ENCODE measurements around the gene CASZ1. TPM values are rescaled to one million over a fixed set of nuclear protein-coding genes. Genes with fewer than 3 reads are reported as not detected.

Gene CASZ1
- total RNA-seq, 1 donor from 2014 or later = 9.2 TPM

DNA sequence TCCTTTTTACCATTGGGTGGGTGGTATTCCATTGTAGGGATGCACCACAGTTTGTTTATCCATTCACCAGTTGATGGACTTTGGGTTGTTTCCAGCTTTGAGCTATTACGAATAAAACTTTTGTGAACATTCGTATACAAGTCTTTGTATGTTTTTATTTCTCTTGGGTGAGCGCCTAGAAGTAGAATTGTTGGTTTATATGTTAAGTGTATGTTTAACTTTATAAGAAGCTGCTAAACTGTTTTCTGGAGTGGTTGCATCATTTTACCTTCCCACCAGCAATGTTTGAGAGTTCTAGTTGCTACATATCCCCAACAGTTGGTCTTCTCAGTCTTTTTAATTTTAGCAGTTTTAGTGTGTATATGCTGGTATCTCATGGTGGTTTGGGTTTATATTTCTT, 189.2 kb downstream of the CASZ1 start:
- DNase-seq (ENCODE audit: low read depth) = no peak
- Histone ChIP-seq H3K4me3 (ENCODE audit: low read depth, low read length) (no peak overlapping the region), H3K27me3 (ENCODE audit: control insufficient read depth, insufficient read depth, low read length) (no peaks in the 10 kb centered on the region), H3K36me3 (ENCODE audit: control insufficient read depth, insufficient read depth, low read length) (no peaks in the 10 kb centered on the region)
- TF ChIP-seq CTCF (IDR thresholded peaks at IDR 0.05; ENCODE audit: insufficient read depth, low read length, severe bottlenecking) = no peak
- no peak for FAIRE-seq

DNA sequence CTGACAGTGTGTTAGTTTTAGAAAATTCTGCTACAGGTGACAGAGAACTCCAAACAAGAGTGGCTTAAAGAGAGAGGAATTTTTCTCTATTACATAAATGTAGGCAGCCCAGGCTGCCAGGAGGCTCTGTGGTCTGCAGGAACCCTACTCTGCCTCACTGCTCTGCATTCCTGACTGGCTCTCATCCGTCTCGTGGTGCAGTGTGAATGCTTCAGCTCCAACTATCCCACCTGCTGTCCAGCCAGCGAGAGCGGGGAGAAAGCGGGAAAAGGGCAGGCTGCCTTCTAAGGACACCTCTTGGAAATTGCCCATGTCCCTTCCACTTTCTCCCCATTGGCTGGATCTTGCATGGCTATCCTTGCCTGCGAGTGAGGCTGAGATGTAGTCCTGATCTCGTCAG, 190.4 kb downstream of the CASZ1 start:
- no peak overlapping the region for H3K4me3 ChIP-seq (ENCODE audit: low read depth, low read length)
- no peak for DNase-seq (ENCODE audit: low read depth)
- FAIRE-seq = no peak
- H3K27me3 ChIP-seq (ENCODE audit: control insufficient read depth, insufficient read depth, low read length) = no peaks in the 10 kb centered on the region
- TF ChIP-seq CTCF (IDR thresholded peaks at IDR 0.05; ENCODE audit: insufficient read depth, low read length, severe bottlenecking) = no peak
- H3K36me3 ChIP-seq (ENCODE audit: control insufficient read depth, insufficient read depth, low read length) = peaks cover 1% of the 10 kb centered on the region

DNA sequence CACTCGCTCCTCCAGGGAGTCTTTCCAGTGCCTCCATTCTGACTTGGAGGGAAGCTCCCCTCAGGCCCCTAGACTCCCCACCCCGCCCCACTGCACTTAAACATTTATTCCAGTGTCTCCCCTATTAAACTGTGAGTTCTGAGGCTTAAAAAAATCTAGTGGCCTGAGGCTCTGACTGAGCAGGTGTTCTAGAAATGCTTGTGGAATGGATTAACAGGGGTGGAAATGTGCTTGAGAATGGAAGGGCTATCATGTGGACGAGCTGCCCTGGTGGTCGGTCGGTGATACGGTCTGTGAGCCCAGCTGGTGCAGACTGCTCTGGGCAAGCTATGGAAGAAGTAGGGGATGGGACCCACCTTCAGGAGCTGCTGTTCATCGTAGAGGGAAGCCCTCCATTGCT, 191.5 kb downstream of the CASZ1 start:
- Histone ChIP-seq H3K27me3 (ENCODE audit: control insufficient read depth, insufficient read depth, low read length) (no peaks in the 10 kb centered on the region), H3K4me3 (ENCODE audit: low read depth, low read length) (no peak overlapping the region), H3K36me3 (ENCODE audit: control insufficient read depth, insufficient read depth, low read length) (peaks cover 1% of the 10 kb centered on the region)
- FAIRE-seq (no peak), DNase-seq (ENCODE audit: low read depth) (no peak)
- no peak for TF ChIP-seq CTCF (IDR thresholded peaks at IDR 0.05; ENCODE audit: insufficient read depth, low read length, severe bottlenecking)

DNA sequence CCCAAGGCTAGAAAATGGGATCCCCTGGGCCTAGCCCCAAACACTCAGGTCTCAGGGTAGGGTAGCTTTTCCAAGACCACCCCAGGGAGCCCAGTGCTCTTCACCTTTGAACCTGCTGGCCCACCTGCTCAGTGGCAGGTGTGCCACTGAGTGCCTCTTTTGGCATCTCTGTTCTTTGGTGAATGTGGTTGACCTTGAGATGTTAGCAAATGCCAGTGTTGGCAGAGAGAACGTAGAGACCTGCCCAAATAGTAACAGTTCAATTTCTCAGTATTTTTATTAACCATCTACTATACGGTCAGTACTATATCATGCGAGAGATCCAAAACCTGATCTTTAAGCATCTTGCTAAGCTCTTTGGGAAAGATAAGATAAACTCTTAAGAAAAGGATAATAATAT, 193.5 kb downstream of the CASZ1 start:
- H3K36me3 ChIP-seq (ENCODE audit: control insufficient read depth, insufficient read depth, low read length) = peaks cover 1% of the 10 kb centered on the region
- DNase-seq (ENCODE audit: low read depth) = no peak
- no peak for FAIRE-seq
- TF ChIP-seq CTCF (IDR thresholded peaks at IDR 0.05; ENCODE audit: insufficient read depth, low read length, severe bottlenecking) = no peak
- no peaks in the 10 kb centered on the region for H3K27me3 ChIP-seq (ENCODE audit: control insufficient read depth, insufficient read depth, low read length)
- H3K4me3 ChIP-seq (ENCODE audit: low read depth, low read length) = no peak overlapping the region

DNA sequence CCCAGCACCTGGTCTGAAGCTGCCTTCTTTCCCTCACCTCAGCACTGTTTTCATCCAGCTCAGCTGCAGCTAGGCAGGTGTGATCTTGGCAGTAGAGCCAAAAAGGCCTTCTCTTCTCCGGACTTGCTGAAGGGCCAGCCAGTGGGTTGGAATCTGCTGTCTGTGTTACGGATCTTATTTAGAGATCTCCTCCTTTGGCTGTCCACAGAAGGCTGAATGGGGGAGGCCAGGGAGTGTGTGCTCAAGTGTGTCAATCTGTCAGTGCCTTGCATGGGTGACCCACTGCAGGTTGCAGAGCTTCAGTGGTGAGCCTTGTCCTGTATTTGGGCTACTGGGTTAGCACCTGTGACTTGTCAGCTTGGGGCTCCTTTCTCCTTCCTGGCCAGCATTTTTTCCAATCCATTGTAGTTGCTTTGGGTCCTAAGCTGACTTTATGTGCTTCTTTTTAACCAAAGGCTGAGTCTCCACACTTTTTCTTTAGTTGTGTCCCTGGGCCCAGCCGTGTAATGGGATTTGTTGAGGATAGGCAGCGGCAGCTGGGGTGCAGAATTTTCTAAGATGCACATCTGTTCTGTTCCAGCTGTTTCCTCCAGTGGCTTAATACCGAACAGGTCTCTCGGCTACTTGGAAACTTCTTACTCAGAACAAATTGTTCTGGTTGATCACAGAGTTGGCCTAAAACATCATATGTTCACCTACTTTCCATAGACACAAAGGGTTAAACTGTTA, 194.9 kb downstream of the CASZ1 start:
- FAIRE-seq (no peak), DNase-seq (ENCODE audit: low read depth) (no peak)
- no peak overlapping the region for H3K4me3 ChIP-seq (ENCODE audit: low read depth, low read length)

More for the DNA sequence above, 194.9 kb downstream of the CASZ1 start:
- H3K27me3 ChIP-seq (ENCODE audit: control insufficient read depth, insufficient read depth, low read length) = no peaks in the 10 kb centered on the region
- H3K36me3 ChIP-seq (ENCODE audit: control insufficient read depth, insufficient read depth, low read length) = peaks cover 1% of the 10 kb centered on the region
- TF ChIP-seq CTCF (IDR thresholded peaks at IDR 0.05; ENCODE audit: insufficient read depth, low read length, severe bottlenecking) = no peak

Measured in bronchial epithelial cell (primary cell).